ENCODE measurements around the gene OSTN.
"Not testable (repeated sequence)": the region's sequence is repeated elsewhere in the genome, so short reads cannot be mapped to it uniquely, and the experiment has no call there.

The OSTN gene

DNA sequence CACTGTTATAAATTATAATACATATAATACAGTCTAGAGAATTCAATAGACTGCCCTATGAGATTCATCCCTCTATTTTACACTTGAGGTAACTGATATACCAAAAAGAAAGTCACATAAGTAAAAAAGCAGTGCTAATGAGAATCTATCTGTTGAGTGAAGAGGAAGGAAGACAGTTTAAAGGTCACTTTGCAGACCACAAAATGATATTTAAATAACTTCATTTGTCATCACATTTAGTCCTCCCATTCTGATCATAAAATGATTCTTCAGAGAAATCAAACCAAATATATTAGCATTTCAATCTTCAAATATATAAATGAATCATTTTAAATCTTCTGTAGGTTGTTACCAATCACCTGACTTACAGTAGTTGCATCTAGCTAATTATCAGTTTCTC is 69.7 kb downstream of the OSTN start:
- no peak for DNase-seq

DNA sequence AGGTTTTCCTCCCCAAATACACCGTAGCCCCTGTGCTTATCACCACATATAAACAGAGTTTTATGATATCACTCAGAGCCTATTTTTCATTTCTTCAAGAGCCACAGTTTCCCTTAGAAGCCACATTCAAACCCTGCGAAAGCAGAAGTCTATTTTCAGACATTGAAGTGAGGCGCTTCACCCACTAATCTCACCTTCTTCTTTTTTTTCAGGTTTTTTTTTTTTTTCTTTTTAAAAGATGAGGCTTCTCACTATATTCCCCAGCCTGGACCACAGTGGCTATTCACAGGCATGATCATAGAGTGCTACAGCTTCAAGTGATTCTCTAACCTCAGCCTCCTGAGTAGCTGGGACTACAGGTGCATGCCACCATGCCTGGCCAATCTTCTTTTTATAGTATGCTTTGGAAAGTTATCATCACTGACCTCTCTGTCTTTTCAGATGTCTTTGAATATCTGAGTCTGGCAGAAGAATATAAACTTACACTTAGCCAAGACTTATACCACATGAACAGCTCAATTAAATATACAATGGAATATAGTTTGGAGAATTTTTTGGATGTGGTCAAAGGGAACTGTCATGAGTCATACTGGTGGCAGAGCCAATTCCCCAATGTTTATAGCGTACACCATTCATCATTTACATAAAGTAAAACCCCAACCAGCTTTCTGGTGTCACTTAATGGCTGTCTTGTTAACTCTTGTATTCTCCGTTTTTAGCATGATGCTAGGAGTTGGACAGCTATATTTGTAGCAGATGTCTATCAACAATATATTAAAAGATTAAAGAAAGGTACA is 70.4 kb downstream of the OSTN start:
- no peak for DNase-seq

DNA sequence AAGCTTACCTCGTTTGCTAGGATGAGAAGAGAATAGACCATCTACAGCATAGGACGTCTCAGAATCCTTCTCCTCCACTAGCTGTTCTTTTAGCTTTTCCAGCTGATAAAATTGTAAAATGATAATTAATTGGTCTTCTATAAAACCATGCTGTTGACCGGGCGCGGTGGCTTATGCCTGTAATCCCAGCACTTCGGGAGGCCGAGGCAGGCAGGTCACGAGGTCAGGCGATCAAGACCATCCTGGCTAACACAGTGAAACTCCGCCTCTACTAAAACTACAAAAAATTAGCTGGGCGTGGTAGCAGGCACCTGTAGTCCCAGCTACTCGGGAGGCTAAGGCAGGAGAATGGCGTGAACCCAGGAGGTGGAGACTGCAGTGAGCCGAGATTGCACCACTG is 76.2 kb downstream of the OSTN start:
- DNase-seq, result not testable (repeated sequence)

DNA sequence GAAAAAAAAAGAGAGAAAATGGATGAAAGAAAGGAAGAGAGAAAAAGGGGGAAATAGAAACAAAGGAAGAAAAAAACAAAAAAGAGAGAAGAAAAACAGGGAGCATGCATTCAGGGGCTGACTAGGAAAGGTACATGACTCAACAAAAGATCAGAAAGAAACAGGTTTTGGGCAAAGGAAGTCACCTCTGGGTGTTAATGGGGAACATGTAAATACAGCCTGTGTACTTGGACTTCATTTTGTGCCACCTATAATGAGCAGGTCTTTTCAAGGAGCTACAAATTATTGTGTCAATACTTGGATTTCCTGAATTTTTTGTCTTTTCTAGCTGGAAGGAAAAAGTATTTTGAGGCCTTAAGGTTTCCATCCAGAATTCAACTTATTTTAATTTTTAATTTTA is 76.7 kb downstream of the OSTN start:
- DNase-seq, result no peak

DNA sequence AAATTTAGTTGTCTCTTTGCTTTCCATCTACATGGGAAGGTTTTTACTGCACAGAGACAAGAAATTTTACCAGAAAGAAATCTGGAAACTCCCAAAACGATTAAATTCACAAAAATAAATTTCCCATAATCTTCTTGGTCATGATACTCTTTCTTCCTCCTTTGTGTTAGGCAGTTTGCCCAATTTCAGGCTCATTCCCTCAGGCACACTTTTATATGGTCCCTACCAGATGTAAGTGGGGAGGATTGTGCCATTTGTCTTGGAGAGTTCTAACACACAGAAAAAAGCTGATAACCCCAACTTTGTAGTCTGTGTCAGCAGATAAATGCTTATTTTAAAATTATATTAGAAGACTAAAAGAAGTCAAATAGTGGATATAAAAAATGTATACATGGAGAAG is 81.1 kb downstream of the OSTN start:
- no peak for DNase-seq

DNA sequence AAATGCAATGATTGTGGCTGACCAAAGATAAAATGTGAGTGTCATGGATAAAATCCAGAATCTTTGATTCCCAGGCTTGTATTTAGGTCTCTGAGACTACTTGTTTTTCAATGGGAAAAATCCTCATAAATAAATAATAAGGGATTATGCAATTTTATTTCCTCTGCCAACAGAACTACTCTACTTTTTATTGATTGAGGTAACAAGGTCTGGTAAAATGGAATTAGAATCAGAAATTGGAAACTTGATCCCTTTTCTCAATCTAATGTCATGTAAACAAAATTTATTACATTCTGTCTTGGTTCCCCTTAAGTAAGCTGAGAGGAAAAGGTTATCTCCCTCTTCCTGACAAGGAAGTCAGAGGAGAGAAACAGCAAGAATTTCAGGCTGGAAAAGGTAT is 81.8 kb downstream of the OSTN start:
- DNase-seq, result no peak

DNA sequence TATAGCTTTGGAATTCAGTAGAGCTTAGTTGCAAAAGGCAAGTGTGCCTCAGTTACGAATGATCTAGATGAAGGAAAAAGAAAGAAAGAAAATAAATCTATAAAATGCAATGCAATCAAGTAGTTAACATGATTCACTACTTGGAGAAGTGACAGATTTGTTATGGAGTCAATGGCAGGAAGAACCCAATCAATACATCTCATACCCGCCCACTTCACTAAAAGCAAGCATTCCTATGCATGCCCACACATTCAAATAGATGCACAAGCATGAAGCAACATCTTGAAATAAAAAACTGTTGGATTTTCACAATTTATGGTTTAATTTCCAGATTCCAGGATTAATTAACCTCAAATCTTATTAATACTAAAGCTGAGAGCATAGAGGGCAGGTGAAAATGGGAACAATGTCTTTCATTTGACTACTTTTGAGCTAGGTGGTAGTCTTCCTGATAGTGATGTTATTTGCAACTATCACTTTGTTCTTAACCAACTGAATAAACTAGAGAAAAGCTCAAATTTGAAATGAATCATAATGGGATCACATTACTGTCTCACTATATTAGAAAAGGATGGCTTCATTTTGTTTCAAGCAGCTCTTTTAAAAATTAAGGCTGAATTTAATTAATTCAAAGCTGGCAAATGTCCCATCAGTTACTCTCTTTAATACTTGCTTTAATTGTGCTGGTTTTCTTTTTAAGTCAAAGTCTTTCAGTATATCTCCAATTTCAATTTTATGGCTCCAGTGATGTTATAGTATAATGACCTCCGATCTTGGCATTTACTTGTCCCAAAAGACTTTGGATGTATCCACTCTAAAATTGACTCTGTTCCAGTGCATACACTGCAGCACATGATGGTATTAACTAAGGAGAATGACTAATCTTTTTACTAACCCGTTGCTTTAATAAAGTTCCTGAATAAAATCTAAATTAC is 83.5 kb downstream of the OSTN start:
- no peak for DNase-seq

- no peak for DNase-seq
Measured at GRCh38 chr3:191283400-191283799, 84.4 kb downstream of the OSTN start.

GRCh38 chr3:191290311-191291025 is 91.4 kb downstream of the OSTN start:
- peak in 1 of 2 donors; percentile 28 for DNase-seq

DNA sequence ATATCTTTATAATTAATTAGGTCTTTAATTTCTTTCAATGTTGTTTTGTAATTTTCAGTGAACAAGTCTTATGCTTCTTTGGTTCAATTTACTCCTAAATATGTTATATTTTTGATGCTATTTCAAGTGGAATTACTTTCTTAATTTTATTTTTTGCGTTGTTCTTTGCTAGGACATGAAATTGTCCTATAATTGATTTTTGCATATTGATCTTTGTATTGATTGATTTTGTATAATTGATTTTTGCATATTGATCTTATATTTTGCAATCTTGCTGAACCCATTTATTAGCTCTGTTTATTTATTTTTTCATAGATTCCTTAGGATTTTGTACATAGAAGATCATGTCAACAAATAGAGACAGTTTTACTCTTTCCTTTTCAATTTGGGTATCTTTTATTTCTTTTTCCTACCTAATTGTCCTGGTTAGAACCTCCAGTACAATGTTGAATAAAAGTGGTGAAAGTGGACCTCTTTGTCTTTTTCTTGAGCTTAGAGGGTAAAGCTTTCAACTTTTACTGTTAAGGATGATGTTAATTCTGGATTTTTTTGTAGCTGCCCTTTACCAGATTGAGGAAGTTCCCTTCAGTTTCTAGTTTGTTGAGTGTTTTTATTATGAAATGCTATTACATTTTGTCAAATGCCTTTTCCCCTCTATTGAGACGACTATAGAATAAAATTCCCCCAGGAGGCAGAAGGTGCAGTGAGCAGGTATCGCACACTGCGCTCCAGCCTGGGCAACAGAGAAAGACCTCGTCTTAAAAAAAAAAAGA is 93.4 kb downstream of the OSTN start:
- no peak for DNase-seq

DNA sequence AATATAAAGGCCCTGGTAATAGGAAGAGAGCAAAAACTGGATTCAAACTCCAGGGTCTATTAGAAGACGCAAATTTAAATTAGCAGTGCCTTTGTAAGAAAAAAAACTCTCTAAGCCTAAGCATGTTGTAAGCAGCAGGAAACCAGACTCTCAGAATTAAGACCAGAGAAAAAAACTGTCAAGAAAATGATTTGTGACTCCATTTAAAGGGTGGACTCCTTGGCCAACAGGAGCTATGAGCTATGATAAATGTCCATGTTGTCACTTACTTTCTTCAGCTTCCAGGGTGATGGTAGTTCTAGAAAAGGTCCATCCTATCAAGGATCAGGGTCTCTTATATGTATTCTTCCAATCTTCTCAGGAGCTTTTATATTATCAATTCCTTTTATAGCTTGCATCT is 95.2 kb downstream of the OSTN start:
- no peak for DNase-seq

DNA sequence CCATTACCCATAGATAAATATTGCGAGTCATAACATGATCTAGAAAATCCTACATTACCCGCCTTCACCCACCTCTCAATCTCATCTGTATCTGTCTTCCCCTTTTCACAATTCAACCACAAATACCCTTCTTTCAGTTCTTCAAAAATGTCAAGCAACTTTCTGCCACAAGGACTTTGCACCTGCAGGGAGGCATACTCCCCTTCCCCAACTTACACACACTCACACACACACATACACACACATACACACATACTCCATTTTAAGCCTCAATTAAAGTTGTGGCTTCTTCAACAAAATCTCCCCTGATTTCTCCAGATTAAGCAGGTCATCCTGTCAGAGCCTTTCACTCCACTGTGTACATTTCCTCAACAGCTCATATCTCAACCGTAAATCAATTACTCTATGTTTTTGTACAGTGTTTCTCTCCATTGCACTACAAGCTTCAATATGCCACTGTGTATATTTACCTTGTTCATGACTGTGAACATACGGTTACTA is 97.0 kb downstream of the OSTN start:
- peak; percentile 4 to 49 for DNase-seq

- no peak for DNase-seq
Measured at GRCh38 chr3:191298846-191299245, 99.8 kb downstream of the OSTN start.

GRCh38 chr3:191300422-191300821 is 101.4 kb downstream of the OSTN start:
- no peak for DNase-seq

GRCh38 chr3:191301017-191301416 is 102.0 kb downstream of the OSTN start:
- DNase-seq, result no peak

DNA sequence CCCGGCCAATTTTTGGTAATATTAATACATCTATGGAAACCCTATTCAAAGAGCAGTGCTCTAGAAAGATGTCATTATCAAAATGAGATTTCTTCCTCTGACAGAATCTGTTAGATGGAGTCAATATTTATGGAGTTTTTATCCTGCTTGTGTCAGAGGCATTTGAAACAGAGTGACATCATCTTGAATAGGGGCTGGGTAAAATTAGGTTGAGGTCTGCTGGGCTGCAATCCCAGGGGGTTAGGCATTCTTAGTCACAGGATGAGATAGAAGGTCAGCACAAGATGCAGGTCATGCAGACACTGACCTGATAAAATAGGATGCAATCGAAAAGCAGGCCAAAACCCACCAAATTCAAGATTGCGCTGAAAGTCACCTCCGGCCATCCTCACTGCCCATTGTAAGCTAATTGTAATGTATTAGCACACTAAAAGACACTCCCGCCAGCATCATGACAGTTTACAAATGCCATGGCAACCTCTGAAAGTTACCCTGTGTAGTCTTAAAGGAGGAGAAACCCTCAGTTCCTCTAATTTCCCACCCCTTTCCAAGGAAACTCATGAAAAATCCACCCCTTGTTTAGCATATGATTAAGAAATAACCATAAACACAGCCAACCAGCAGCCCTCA is 102.9 kb downstream of the OSTN start:
- no peak for DNase-seq

DNA sequence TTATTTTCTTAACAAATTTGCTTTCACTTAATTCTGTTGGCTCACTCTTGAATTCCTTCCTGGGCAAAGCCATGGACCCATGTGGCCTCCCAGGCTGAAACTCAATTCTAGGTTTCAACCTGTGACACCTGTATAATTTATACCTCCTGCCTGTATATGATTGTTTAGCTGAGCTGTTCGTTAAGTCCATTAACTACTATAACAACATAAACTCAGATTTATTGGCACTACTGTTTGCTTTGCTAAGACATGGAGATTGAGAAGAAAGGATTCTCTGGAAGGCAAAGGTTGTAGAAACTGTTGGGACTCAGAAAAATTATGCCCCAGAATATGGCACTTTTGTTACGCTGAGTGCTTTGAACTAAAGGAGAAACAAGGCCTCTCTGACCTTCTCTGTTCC is 103.4 kb downstream of the OSTN start:
- no peak for DNase-seq

DNA sequence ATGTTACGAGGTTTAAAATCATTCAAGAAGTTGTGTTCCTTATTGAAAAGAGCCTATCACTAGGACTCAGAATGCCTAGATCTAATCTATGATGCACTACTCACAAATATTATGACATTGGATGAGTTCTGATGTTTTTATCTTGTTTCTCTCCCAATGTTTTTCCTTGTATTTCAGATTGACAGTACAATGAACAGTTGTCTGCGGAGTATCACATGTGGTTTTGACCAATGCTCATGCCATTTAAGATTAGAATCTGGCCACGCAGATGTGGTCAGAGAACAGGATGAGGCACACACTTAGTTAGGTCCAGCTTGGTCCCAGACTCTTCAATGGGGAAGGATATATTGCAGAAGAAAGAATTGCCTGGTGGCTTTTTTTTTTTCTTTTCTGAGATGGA is 104.6 kb downstream of the OSTN start:
- DNase-seq, result no peak

GRCh38 chr3:191306428-191306827 is 107.4 kb downstream of the OSTN start:
- no peak for DNase-seq

DNA sequence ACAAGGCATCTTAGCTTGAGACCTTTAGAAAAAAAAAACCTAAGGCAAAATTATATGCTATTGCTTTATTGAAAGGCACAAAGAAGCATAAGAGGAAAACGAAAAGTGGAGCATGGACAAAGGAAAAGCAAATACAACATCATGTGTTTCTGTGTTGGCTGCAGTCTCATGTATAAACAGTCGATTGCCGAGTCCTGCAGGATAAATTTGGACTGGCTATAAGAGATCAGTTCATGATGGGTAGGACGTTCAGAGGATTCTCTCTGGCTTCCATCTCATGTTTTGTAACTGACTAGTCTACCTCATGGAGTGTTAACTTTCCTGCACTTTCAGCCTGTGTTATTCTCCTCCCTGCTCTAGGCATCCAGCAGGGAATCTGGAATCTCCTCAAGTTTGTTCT is 108.3 kb downstream of the OSTN start:
- no peak for DNase-seq

DNA sequence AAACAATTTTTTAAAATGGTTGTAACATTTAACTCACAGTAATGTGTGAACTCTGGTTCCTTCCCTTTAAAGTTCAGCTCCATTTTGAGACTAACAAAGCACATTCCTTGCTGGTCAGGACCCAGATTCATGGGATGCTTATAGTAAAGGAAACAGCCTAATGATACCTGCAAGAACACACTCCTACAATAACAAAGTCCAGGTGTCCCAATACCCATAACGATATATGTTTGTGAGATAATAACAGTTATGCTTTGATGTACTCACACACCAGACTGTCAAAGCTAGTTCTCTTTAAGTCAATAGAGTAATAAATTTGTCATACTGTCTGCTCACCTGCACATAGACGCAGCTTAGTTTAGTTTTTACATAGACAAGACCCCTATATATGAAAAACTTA is 114.3 kb downstream of the OSTN start:
- no peak for DNase-seq
